ENCODE results near the gene TNFAIP8L2. TPM values are rescaled to one million over a fixed set of nuclear protein-coding genes. Genes with fewer than 3 reads are reported as not detected.
A peak's percentile ranks its signal among the peaks of the same experiment; 100 is the strongest.

Gene TNFAIP8L2
- total RNA-seq, 2 donors from 2014 or later: 0.72 to 1.2 TPM

- TF ChIP-seq CTCF (IDR thresholded peaks at IDR 0.05): no peak
- Histone ChIP-seq H3K36me3 (no peaks in the 10 kb centered on the region), H3K27me3 (peaks cover 8% of the 10 kb centered on the region), H3K27ac (no peak overlapping the region), H3K4me1 (no peaks in the 10 kb centered on the region), H3K9ac (ENCODE audit: low read depth in 2 of 2, low read length in 2 of 2) (no peak overlapping the region), H3K9me3 (no peaks in the 10 kb centered on the region), H3K4me3 (no peak overlapping the region)
- no peak for DNase-seq
- intact Hi-C loops (cut with DNase I): no loop called here
Measured at GRCh38 chr1:151128800-151129199, 27.6 kb upstream of the TNFAIP8L2 start.

GRCh38 chr1:151130987-151131586, 25.4 kb upstream of the TNFAIP8L2 start:
- Histone ChIP-seq H3K27me3 (peaks cover 8% of the 10 kb centered on the region), H3K9ac (ENCODE audit: low read depth in 2 of 2, low read length in 2 of 2) (peak overlapping the region in 1 of 2 donors; percentile 51), H3K36me3 (no peaks in the 10 kb centered on the region), H3K27ac (no peak overlapping the region), H3K4me1 (no peaks in the 10 kb centered on the region), H3K9me3 (no peaks in the 10 kb centered on the region), H3K4me3 (peak overlapping the region; percentile 27)
- TF ChIP-seq CTCF (IDR thresholded peaks at IDR 0.05): no peak
- intact Hi-C loops (cut with DNase I): no loop called here
- peak; percentile 86 for DNase-seq

- no peaks in the 10 kb centered on the region for H3K36me3 ChIP-seq
- peak; percentile 38 for DNase-seq
- no peaks in the 10 kb centered on the region for H3K9me3 ChIP-seq
- peak overlapping the region; percentile 27 for H3K4me3 ChIP-seq
- intact Hi-C loops (cut with DNase I): no loop called here
- H3K27ac ChIP-seq: no peak overlapping the region
- H3K4me1 ChIP-seq: no peaks in the 10 kb centered on the region
- H3K27me3 ChIP-seq: peaks cover 8% of the 10 kb centered on the region
- H3K9ac ChIP-seq (ENCODE audit: low read depth in 2 of 2, low read length in 2 of 2): peak overlapping the region; percentile 50 to 51
- TF ChIP-seq CTCF (IDR thresholded peaks at IDR 0.05): no peak
Measured at GRCh38 chr1:151131701-151132334, 24.6 kb upstream of the TNFAIP8L2 start.

GRCh38 chr1:151132335-151133017, 24.0 kb upstream of the TNFAIP8L2 start:
- Histone ChIP-seq H3K36me3 (no peaks in the 10 kb centered on the region), H3K27ac (no peak overlapping the region), H3K27me3 (peaks cover 8% of the 10 kb centered on the region), H3K9ac (ENCODE audit: low read depth in 2 of 2, low read length in 2 of 2) (no peak overlapping the region), H3K9me3 (no peaks in the 10 kb centered on the region), H3K4me3 (peak overlapping the region; percentile 27), H3K4me1 (no peaks in the 10 kb centered on the region)
- intact Hi-C loops (cut with DNase I): no loop called here
- DNase-seq: no peak
- no peak for TF ChIP-seq CTCF (IDR thresholded peaks at IDR 0.05)

GRCh38 chr1:151133018-151133806, 23.2 kb upstream of the TNFAIP8L2 start:
- peak overlapping the region; percentile 27 for H3K4me3 ChIP-seq

More at GRCh38 chr1:151133018-151133806, 23.2 kb upstream of the TNFAIP8L2 start:
- H3K27ac ChIP-seq: no peak overlapping the region
- peaks cover 8% of the 10 kb centered on the region for H3K27me3 ChIP-seq
- no peaks in the 10 kb centered on the region for H3K9me3 ChIP-seq
- intact Hi-C loops (cut with DNase I): no loop called here
- no peak for TF ChIP-seq CTCF (IDR thresholded peaks at IDR 0.05)
- no peaks in the 10 kb centered on the region for H3K4me1 ChIP-seq
- H3K36me3 ChIP-seq: no peaks in the 10 kb centered on the region
- DNase-seq: no peak
- H3K9ac ChIP-seq (ENCODE audit: low read depth in 2 of 2, low read length in 2 of 2): no peak overlapping the region
